DMS153 (cell line): ENCODE data around the gene FAM181A.

ENCODE experiments used
- DNase-seq: peaks from one replicate; lab custom pipeline; 2025; lab: John Stamatoyannopoulos, UW

The FAM181A gene

DNA sequence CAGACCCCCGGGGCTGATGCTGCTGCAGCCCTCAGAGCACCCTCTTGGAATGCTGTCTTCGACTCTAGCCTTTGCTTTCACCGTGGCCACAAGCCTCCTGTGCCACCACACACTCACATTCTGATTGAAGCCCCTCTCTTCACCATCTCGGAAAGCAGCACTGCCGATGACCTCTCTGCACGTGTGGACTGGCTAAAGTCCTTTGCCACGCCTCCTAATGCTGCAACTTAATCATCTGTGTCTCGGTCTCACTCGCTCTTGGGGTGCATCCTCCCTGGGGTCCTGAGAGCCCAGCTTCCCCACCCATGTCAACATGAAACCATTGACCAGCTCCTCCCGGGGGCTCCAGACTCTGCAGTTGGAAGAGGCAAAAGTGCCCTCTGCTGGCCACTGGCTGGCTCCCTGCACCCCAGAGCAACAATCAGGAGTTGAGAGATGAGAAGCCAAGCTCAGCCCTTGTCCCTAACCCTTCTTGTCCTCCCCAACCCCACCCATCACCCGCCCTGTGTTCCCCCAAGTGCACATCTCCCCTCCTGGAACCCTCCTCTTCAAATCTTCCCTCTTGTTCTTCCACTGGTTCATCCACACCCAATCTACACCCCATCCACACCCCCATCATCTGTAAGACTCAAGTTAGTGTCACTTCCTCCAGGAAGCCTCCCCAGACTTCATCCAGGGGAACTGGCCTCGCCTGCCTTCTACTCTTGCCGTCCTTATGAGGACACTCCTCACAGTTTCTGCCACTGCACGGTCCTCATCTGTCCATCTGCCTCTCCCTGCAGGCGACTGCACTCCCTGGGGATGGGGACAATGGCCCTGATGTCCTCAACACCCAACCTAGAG lies 23.6 kb upstream of the FAM181A start:
- no peak for DNase-seq

DNA sequence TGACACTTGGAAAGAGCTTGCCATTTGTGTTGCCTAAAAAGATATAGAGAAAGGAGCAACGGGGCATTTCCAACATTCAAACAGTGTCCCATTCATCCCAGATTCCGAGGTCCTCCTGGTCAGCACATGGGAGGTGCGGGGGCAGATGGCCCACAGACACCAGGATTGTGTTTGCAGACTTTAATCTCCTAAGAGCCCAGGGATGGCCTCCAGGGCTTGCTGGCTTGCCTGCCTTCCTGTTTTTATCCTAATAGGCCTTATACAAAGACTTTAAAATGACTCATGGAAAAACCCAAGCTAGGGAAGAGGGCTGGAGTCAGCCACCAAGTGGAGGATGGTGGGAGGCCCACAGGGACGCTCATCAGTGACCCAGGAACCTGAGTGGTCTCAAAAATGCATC lies 21.5 kb upstream of the FAM181A start:
- DNase-seq: no peak

DNA sequence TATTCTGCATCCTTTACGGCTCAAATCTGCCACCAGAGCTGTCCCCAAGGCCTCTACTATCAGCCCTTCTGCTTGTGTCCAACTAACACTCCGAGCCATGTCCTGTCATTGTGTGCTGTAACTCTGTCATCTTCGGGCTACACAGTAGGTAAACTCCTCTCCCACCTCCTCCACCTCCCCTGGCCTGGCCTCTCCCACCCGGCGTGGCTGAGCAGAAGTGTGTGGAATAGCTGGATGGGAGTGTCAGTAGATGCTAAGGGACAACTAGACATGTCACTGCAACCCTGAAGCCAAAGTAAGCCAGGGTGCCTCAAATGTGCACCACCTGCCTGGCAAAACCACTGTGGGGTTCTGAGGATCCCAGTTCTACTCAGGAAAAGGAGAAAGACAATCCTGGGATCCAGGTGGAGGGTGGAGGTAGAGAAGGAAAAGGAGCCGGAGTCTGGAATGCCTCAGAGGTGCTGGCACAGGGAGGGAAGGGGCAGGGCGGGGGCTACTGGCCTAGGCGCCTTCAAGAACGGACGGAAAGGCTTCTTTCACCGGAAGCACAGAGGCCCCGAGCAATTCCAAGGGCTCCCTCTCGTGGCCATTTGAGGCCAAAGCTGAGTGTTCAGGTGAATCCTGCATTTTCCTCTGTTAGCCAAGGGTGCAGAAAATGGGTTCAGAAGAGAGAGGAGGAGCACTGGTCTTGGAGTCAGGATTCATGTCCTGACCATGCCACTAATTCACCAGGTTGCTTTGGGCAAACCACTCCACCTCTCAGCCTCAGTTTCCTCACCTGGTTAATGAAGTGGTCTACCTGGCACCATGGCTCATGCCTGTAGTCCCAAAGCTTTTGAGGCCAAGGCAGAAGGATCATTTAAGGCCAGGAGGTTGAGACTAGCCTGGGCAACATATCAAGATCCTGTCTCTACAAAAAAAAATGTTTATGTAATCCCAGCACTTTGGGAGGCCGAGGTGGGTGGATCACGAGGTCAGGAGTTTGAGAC lies 20.5 kb upstream of the FAM181A start:
- DNase-seq: peak; percentile 23

DNA sequence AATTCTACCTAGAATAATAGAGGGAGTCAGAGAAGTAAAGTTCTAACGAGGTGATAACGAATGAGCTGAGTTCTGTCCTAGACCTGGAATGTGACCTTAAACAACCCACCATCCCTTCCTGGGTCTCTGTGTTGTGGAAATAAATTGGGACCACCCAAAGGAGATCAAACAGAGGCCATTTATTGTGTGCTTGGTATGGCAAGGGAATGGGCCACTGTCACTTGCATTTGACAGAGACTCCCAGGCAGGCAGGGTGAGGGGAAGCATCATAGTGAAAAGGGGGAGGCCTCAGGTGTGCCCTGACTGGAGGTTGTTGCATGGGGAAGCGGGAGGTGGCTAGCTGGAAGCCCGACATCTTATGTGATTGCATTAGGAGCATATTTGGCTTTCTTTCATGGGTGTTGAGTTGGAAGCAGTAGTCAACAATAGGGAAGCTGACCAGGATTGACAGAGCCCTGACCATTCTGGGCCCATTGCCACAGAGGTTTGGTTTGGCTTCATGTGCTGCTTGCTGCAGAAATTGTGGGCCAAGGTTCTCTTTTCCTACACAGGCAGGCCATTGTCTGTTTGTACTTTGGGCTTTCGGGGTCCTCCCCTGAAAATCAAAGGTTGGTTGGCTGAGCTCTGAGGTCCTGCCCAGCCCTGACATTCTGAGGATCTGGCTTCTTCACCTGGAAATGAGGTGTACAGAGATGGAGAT lies 17.6 kb upstream of the FAM181A start:
- no peak for DNase-seq

DNA sequence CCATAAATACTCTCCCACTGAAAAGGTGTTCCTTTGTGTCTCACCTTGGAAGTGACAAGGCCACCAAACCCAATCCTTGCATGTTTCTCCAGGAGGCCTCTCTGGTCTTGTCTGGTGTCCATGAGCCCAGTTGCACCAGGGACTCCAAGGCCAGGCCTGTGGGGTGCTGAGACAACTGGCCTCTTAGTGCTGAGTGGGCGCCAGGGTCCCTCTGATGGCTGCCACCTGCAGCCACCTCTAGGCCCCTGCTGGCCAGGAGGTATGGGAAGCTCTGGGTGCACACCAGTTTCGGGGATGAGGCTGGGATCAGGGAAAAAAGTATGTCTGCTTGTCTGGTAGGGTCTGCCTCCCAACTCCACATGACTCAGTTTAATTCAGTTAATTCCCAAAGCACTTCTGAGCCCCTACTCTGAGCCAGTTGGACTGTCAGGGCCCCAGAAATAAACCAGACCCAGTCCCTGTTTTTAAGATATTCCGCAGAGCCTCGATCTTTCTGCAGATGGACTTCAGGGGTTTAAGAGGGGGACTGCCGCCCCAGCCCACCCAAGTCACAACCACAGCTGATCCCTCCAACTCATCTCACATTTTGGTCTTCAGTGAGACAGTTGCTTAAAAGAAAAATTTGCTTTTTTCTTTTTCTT lies 15.0 kb upstream of the FAM181A start:
- DNase-seq: no peak

DNA sequence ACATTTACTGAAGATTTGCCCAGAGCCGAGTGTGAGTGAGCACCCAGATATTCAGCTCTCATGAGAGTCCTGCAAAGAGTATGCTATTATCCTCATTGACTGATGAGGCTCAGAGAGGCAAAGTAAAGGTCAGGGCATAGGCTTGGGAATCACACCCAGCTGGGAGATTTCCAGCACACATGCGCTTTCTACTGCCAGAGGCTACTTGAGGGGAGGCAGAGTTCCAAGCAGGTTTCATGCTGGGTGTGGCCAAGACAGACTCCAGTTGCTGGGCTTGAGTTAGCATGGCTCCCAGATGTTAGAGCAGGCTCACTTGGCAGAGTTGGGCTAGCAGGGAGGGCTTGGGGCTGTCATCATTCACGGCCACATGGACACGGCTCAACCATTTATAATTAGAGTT lies 14.4 kb upstream of the FAM181A start:
- DNase-seq: no peak

DNA sequence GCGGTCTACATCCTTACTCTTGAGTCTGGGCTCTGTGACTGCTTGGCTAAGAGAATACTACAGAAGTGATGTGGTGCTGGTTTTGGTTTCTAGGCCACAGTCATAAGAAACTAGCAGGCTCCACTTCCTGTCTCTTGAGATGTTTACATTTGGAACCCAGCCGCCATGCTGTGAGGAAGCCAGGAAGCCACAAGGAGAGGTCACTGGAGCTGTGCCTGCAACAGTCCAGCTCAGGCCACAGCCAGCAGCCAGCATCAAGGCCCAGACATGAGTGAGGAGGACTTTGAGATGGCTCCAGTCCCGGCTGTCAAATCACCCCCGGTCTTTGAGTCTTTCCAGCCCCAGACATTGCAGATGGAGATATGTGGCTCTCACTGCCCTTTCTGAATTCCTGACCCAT lies 12.9 kb upstream of the FAM181A start:
- DNase-seq: no peak

DNA sequence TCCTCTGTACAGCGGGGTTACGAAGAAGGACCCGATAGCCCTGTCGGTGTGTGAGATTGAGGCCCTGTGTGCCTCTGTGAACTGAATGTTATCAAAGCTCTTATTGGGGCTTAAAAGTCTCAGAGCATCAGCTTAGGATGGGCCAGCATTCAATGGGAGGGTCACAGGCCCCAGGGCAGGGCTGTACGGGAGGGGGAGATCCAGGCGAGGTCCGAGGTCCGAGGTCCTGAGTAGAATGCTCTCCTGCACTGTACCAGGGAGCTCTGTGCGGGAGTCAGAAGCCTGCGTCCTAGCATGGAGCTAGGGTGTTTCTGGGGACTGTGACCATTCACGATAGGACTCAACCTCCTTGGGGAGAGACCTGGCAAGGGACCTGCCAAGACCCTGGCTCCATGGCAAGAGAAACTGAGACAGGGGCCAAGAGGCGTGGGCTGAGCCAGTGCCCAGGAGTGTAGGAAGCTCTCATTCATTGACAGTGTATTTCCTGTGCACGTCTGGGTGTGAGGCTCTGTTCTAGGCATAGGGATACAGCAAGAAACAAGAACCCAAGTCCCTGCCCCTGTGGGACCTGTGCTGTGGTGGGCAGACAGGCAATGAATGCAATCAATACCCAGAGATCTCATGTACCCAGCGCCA lies 12.0 kb upstream of the FAM181A start:
- no peak for DNase-seq

DNA sequence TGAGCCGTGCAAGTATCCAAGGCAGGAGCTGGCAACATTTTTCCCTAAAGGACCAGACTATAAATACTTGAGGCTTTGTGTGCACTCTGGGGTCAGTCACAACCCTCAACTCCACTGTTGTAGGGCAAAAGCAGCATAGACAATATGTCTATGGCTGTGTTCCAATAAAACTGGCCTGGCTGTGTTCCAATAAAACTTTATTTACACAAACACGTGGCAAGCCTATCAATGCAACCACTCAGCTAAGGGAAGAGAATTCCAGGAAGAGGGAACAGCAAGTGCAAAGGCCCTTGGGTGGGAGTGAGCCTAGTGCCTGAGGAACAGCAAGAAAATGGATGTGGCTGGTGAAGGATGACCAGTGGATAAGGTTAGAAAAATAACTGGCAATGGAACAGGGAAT lies 11.3 kb upstream of the FAM181A start:
- no peak for DNase-seq

DNA sequence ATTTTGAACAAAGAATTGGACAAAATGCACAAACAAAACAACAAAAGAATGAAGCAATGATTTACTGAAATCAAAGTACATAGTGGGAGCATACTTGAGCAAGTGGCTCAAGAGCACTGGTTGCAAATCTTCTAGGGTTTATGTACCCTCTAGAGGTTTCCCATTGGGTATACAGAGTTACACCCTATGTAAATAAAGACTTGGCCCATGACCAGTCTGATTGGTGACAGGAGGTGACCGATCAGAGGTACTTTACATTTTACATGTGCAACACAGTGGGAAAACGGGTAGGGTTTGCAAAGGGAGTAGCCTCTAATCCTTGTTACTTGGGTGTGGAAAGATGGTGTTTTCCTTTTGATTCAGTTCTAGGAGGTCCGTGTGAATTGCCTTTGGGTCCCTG lies 10.6 kb upstream of the FAM181A start:
- no peak for DNase-seq

DNA sequence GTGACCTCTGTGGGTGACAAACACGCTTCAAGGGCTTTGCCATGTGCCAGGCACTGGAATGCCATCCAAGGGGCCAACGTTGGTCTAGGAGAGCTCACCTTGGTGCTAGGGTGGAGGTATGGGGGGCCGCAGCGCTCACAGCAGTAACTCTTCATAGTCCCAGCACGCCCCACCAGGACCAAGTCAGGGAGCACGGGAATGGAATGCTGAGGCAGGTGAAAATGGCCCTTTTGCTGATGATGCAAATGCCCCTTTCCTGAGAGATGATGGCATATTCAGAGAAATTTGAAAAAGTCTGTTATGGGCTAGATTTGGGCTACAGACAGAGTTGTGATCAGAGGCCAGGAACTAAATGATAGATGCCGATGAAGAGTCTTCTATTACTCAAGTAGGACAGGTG lies 10.0 kb upstream of the FAM181A start:
- DNase-seq: no peak

DNA sequence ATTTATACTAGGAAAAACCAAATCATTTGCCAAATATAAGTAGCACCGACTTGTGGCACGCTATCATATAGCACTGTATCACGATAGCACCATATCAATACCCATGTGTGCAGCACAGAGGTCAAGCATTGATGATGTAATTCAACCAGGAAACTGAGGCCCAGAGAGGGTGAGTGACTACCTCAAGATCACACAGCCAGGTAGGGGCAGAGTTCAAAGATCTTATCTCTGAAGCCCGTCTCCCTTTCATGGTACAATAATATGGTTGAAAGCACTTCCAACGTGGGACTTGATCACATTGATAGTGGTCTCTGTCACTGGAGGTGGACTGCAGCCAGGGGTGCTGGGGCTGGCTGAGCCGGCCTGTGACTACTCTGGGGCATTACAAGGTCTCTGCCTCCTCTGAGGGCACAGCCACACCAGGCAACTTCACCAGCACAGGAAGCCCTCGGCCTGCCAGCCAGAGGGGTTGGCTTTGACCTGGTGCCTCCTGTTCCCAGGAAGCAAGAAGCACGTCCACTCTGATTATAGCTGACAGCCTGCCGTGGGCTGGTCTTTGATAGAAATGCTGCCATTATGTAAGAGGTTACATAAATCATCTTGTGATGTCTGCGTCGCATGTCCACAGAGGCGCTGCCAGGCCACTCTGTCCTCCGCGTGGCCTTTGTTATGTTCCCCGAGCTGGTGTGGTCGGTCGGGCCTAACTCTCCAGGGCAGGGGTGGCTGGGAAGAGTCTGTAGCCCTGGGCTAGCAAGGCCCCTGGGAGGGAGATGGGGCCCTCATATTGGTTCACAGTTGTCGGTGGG lies 5.9 kb upstream of the FAM181A start:
- DNase-seq: no peak

DNA sequence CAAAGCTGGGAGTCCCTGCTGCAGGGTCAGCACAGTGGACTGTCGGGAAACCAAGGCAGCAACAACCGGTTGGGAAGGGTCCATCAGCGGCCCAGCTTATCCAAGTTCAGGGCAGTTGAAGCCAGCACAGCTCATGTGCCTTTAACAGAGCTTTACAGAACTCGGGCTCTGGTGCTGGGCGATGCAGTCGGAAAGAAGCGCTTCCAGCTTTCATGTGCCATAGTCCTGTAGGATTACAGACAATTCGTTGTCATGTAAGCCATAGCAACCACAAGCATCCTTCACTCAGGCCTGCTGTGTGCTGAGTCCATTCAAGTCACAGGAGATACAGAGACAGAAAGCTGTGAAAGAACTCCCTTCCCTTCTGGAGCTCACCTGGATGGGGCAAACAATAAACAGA lies 3.5 kb upstream of the FAM181A start:
- DNase-seq: peak; percentile 64

DNA sequence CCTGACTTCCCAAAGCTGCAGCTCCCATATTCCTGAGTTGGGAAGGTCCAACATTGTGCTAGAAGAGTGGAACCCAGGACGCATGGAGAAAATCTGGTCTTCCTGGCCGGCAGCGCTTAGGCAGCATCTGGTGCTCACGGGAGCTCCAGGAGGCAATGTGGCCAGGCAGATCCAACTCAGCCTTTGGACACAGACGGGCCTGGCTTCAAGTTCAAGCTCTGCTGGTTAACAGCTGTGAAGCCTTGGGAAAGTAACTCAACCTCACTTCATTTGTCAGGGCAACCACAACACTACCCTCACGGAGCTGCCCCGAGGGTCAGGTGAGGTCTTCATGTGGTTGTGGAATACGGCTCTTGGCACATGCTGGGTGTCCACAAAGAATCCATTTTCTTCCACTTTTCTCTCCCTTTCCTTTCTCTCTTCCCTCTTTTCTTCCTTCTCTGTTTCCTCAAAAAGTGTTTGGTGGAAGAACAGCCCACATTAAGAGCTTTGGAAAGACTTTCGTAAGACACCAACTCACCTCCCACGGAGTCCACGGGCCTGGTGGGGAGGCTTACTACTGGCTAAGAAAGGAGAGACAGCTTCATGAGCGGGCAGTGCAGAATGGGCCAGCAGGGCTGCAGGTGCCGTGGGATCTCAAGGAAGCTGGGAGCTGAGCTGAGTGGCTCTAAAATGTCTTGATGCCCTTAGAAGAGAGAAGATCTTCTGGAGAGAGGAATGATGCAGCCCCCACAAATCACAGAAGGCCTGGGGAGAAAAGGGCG lies 2.4 kb upstream of the FAM181A start:
- DNase-seq: no peak

DNA sequence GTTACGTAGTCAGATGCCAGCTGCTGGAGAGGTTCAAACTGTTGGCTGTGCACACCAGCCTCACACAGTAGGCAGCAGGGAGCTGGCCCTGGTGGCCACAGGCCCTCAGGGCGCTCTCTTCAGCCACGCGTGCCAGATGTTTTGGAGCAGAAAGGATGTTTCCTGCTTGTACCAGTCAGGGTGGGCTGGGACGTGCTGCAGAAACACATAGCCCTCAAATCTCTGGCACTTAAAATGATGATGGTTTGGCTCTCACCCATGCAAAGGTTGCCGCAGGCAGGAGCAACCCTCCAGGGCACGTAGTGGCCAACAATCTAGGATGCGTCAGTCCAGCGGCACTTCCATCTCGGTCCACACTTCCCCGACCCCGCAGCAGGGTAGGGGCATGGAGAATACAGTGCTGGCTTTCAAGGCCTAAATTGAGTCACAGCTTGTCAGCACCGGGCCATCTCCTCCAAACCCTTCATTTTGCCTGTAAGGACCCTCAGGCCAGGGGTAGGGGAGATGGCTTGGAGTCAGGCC lies 1.7 kb upstream of the FAM181A start:
- no peak for DNase-seq

DNA sequence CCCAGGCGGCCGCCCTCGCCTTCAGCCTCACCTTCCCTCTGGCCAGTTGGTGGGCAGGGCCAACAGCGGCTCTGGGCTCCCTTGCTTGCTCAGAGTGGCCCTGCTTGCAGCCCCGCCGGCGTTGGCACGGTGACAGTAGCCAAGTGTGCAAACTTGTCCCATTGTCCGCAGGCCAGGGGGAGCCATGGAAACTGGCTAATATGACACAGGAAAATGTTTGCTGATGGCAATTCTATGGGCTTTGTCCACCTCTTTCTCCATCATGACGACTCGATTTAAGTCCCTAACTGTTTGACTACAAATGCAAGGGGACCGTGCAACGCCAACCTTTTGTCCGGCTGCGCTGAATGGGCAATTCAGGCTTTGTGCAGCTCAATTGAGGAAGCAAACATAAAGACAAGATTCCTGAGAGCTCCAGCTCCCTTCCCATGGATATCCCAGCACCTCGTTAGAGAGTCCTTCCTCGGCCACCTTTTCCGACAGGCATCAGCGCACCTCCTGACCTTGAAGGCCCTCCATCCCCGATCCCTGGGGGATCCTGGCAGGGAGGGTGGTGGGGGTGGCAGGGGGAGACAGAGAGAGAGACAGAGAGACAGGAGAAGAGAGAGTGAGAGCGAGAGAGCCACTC lies 785 bp upstream of the FAM181A start:
- peak; percentile 53 for DNase-seq

DNA sequence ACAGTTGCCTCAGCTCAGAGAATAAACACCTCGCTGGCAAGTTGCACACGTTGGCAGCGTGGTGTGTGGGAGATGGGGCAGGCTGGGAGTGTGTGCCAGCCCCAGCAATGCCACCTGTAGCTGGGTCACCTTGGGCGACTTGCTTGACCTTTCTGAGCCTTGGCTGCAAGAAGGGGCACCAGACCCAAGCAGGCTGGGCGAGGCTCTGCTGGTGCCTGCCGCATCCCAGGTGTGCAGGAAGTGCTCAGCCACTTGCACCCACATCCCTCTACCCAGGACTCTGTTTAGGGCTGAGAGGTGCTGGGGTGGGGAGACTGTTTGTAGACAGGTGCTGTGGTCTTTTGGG lies 629 bp downstream of the FAM181A start:
- DNase-seq: no peak

DNA sequence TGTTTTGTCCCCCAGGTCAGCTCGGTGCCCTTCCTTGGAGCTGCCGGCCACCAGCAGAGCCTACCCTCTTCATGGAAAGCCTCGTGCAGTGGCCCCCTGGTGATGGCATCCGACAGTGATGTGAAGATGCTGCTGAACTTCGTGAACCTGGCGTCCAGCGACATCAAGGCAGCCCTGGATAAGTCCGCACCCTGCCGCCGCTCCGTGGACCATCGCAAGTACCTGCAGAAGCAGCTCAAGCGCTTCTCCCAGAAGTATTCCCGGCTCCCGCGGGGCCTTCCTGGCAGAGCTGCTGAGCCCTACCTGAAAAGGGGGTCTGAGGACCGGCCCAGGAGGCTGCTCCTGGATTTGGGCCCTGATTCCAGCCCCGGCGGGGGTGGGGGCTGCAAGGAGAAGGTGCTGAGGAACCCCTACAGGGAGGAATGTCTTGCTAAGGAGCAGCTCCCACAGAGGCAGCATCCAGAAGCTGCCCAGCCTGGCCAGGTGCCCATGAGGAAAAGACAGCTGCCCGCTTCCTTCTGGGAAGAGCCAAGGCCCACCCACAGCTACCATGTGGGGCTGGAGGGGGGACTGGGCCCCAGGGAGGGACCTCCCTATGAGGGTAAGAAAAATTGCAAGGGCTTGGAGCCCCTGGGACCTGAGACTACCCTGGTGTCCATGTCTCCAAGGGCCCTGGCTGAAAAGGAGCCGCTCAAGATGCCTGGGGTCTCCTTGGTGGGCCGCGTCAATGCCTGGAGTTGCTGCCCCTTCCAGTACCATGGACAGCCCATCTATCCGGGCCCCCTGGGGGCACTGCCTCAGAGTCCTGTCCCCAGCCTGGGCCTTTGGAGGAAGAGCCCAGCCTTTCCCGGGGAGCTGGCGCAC lies 1.3 kb downstream of the FAM181A start:
- DNase-seq: no peak
